ENCODE measurements around the gene ACSF3. TPM values are rescaled to one million over a fixed set of nuclear protein-coding genes. Genes with fewer than 3 reads are reported as not detected.
A peak's percentile ranks its signal among the peaks of the same experiment; 100 is the strongest.

The ACSF3 gene
- 15.5 TPM for total RNA-seq
- long read RNA-seq, full-length matches to known transcripts, result 72 of 82 reads
- long read RNA-seq, partial matches to known transcripts, result 4 of 82 reads
- long read RNA-seq, other reads (novel, unspliced or antisense), result 6 of 82 reads

DNA sequence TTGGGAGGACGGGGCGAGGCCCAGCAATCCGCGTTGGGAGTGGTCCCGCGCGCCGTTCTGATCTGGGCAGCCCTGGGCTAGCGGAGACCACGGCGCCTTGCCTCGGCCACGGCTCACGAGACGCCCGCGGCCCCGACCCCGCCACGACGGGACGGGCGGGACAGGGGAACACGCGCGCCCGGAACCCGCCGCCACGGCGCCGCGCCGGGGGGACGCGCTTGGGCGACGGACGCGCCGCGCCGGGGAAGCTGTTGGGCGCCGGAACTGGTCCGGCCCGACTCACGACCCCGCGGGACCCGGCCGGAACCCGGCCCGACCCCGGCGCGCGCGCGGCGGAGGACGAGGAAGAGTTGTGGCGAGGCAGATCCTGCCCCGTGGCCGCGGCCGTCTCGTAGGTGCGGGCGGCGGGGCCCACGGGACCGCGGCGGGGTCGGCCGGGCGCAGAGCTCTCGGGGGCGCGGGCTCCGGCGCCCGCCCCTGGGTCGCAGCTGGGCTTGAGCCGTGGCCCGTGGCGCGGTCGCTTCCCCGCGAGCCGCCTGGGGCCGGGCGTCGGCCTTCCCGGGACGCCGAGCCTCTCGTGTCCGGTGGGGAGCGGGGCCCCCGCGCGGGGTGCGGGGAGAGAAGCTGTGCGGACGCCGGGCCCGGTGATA, at the start of gene ACSF3:
Gene ACSF3, plus strand, starts transcription at position 251 of the 650 bp plus-strand sequence. CDS start 6,830 bp downstream, outside the sequence.
- DNase-seq (peak; percentile 78), ATAC-seq (ENCODE audit: poor library complexity) (peak; percentile 94)
- intact Hi-C loops (cut with DNase I), result no loop called here

DNA sequence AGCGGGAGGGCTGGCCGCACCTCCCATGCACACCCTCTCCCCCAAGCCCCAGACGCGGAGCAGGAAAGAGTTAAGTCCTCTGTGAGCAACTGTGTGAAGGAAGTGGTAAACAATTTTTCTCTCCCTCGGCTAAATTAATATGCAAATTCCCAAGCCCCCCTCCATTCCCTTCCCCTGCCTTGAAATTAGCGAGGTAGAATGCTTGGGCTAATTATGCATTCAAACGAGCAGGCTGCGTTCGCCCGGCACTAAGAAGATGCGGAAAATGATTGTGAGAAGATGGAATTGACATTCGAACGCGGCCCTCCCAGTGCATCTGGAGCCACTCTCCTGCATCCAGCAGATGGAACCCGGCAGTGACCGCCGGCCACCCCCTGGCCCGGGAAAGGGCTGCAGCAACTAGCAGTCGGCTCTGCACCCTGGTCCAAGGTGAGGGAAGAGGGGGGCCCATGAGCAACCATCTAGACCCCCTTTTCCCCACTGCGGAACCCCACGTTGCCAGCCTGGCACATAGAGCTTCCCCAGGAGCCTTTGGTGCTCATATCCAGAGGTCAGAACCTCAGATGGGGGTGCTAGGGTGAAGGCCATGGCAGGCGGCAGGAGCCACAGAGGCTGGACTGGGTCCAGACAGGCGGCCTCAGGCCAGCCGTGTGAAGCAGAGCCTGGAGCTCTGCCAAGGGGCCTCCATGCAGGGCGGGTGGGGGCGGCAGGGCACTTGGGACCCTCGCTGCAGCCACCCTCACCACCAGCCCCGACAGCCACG, 49.1 kb upstream of the ACSF3 start:
- peak; percentile 26 for DNase-seq
- no peak for ATAC-seq (ENCODE audit: poor library complexity)
- intact Hi-C loops (cut with DNase I), result no loop called here

DNA sequence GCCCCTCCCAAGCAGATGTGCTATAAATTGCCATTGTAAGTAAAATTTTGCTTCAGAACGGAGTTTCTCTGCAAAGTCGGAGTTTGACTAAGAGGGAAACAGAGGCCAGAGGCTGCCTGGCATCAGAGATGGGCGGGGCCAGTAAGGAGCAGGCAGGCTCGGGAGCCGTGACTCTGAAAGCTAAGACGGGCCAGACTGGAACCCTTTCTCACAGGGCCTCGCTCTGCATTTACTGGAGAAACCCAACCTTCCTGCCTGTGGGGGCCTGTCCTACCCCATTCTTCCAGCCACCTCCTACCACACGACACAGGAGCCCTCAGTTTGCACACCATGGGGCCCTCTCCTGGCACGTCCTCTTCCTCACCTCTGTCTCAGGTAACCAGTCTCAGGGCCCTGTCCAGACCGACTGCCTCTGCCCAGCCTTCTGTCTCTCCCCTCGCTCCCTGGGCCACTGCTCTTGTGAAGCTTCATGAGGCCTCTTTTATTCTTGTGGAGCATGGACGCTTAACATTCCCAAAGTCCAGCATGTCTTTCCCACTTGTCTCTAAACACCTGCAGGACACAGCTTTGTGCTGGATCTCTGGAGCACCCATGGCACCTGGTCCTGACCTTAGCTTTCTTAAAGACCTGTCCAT, 48.4 kb upstream of the ACSF3 start:
- intact Hi-C loops (cut with DNase I), result no loop called here
- ATAC-seq (ENCODE audit: poor library complexity), result no peak
- peak; percentile 3 for DNase-seq

DNA sequence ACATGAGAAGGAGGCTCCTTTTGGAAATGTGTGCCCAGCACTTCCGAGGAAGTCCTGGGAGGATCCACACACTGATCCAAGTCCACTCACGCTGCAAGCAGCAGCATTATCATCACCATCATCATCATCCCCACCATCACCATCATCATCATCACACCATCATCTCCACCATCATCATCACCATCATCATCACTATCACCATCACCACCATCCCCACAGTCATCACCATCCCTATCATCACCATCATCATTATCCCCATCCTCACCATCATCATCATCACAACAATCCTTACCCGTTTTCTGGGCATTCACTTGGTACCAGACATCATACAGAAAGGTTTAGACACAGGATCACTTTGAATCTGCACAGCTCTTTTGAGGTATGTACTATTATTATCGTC, 47.8 kb upstream of the ACSF3 start:
- ATAC-seq (ENCODE audit: poor library complexity) (no peak), DNase-seq (no peak)
- intact Hi-C loops (cut with DNase I), result no loop called here

DNA sequence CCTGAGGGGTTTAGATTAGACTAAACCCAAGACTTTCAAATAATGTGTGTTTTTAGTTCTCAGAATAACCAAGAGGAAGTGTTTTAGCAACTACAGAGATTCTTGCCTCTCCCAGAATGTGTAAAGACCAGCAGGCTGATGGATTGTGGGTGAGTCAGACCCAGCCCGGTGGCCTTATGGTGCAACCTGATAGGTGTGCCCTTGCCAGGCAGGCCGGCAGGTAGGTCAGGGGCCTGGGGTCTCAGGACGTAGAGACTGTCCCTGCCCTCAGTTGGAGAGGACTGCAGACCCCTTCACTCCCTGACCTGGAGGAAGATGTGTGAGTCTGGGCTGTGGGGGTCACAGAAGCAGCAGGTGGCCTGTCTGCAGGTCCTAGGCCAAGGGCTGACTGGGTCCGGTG, 47.2 kb upstream of the ACSF3 start:
- intact Hi-C loops (cut with DNase I), result no loop called here
- no peak for ATAC-seq (ENCODE audit: poor library complexity)
- peak; percentile 10 for DNase-seq

DNA sequence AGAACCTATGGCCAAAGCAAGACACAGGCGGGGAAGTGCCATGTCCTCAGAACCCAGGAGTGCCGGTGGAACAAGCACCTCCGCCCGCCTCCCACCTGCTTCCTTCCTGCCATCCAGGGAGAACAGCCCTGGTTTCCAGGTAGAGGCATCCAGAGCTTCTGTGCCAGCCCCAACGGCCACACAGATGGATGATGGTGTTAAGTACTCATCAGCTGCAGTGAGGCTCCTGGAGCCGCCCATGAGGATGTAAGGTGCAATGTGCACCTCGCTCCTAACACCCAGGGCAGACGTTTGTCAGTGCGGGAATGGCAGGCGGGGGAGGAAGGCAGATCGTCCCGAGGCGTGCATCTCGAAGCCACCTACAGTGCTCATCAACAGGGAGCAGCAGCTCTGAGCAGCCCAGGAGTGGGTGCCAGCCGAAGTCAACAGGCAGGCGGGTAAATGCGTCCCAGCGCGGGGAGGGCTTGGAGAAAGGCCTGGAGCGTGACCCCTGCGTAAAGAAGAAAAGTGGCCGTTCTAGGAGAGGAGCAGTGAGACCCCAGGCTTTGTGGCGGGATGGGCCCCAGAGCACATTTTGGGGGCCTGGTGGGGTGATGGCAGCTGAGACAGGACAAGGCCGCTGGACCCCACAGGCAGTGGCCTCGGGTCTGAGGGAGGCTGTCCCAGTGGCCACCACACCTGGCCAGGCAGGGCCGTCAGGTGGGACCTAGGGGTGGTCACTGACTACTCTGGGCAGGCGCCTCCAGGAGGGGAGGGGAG, 46.1 kb upstream of the ACSF3 start:
- intact Hi-C loops (cut with DNase I), result no loop called here
- DNase-seq, result peak; percentile 36
- ATAC-seq (ENCODE audit: poor library complexity), result no peak

DNA sequence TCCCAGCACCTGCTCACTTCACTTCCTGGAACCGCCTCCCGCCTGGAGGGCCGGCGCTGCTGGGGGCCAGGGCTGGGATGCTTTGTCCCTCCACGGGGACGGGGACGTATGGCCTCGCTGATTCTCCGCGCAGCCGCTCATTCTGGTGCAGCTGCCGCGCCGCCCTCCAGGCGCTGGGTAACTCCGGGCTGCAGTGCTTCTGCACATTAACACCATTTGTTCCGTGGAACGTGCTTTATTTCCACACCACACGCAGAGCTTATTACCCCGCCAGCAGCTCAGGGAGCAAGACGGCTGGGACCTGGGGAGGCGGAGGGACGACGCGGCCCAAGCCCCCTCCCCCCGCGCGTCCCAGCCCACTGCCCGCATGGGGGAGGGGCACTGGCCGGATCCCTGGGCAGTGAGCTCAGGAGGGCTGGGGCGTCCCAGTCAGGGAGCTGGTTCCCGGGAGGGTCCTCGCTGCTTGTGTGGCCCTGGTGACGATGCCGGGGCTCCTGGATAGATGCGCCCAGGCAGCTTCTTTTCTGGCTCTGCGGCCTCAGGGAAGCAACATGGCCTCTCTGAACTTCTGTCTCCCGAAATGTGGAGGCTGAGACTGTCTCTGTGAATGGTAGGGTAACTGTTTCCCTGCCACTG, 45.4 kb upstream of the ACSF3 start:
- peak; percentile 20 for DNase-seq
- no peak for ATAC-seq (ENCODE audit: poor library complexity)
- intact Hi-C loops (cut with DNase I), result no loop called here

DNA sequence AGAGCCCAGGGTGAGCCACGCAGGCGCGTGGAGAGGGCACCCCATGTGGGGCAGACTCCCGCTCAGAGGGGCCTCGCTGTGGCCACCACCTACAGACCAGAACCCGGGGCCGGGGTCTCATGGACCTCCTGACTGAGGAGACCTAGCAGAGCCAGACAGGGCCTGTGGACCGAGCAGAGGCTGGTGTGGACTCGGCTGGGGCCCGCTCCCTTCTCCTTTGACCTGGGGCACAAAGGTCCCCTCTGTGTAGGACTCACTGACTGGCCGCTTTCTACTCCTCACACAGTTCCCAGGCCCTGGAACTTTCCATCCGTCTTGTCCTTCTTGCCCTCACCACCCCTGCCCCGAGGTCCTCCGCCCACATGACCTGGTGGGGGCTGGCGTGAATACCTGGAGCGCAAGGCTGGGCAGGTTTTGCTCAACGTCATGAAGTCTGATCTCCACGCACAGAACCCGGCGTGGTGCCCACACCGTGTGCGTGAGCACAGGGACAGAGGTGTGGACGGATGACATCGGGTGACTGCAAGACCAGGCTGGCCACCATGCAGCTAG, 44.7 kb upstream of the ACSF3 start:
- intact Hi-C loops (cut with DNase I), result no loop called here
- no peak for ATAC-seq (ENCODE audit: poor library complexity)
- peak; percentile 40 for DNase-seq

DNA sequence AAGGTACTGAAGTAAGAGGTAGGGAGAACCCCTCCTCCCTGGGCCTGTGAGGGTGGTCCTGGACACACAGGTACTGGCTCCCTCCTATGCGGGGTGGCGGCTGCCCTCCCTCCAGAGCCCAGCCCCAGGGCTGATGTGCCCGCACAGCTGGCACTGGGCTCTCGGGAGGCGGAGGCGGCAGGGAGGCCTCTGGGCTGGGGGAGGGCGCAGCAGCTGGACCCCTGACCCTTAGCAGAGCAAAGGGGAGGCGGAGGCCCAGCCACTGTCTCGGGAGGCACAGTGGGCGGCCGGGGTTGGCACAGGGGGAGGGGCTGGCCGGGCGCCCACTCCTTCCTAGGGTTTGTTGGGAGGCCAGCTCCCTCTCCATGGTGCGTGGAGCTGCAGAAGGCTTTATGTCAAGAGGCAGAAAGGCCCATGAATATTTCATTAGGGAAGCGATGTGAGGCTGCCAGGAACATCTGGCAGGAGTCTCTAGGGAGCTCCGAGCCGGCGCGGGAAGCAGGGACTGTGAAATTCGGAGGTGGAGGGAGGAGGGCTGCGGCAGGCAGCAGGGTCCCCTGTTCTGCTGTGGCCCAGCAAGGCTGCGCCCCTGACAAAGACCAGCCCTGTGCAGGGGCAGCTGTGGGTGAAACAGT, 44.1 kb upstream of the ACSF3 start:
- ATAC-seq (ENCODE audit: poor library complexity) (no peak), DNase-seq (peak; percentile 32)
- intact Hi-C loops (cut with DNase I), result no loop called here

DNA sequence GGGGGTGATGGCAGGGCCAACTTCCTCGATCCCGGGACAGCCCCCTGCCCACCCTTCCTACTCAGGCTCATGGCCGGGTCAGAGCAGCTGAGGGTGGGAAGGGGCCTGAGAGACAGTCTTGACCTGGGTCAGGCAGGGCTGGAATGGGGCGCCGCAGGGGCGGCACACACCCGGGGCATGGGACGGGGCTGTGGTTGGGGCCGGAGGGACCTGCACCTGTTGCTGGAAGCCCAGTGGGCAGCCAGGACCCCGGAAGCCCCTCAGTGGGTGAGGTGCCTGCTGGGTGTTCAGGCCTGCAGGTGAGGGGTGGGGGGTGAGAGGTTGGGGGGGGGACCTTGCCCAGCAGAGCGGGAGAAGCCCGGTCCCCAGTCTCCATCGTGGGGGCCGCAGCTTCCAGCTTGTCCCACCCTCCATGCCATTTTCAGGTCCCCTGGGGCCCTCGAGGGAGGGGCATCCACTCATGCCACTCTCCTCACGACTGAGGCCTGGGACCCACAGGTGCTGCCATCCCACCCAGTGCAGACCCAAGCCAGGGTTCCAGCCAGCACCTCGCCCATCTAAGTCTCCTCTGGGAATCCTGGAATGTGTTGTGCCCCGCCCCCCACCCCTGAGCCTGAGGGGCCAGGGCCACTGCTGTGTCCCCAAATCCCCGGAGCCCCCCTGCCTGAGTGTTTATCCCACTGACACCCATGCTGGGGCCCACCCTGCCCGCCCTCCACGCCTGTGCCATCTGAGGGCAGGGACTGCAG, 43.4 kb upstream of the ACSF3 start:
- intact Hi-C loops (cut with DNase I), result no loop called here
- DNase-seq (peak; percentile 33), ATAC-seq (ENCODE audit: poor library complexity) (no peak)

DNA sequence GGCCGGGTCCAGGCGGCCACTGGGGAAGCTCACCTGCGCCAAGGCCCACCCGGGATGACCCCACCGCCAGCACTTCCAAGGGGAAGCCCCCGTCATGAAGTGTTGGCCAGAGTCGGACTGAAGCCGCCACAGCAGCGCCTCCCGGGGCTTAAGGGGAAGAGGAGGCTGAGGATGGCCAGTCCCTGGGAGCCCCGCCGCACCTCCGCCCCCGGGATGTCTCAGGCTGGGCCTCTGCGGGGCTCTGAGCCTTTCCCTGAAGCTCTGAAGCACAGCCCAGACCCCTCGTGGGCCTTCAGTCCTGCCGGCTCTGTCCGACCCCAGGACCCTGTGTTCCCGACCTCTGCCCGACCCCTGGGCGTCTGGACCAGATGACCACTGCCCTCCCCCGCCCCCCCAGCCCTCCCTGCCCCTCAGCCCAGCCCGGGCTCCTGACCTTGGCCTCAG, 42.8 kb upstream of the ACSF3 start:
- intact Hi-C loops (cut with DNase I), result no loop called here
- ATAC-seq (ENCODE audit: poor library complexity) (no peak), DNase-seq (peak; percentile 23)

DNA sequence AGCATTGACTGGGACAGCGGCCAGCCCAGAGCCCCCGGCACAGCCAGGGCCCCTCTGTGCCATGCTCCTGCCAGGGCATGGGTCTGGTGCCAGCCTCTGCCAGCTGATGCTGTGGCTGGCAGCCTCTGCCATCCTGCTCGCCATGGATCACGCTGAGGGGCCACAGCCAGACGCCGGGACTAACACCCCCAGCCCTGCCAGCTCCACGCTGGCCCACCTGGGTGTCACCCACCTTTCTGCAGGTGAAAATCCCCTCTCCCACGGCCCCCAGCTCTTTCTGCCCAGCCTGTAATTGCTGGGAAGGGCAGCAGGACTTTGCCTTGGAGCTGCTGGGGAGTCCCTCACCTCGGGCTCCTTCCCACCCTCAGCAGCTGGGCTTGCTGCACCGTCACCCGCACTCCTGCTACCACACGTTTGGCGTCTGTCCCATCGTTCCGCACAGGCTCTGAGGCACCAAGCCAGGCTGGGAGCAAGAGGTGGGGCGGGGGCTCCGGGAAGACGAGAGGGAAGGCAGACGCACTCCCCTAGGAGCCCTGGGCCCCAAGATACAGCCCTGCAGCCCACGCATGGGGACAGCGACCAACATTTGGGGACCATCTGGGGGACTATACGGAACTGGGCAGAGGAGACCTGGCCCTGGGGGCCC, 42.0 kb upstream of the ACSF3 start:
- intact Hi-C loops (cut with DNase I), result no loop called here
- DNase-seq, result peak; percentile 33
- ATAC-seq (ENCODE audit: poor library complexity), result no peak

DNA sequence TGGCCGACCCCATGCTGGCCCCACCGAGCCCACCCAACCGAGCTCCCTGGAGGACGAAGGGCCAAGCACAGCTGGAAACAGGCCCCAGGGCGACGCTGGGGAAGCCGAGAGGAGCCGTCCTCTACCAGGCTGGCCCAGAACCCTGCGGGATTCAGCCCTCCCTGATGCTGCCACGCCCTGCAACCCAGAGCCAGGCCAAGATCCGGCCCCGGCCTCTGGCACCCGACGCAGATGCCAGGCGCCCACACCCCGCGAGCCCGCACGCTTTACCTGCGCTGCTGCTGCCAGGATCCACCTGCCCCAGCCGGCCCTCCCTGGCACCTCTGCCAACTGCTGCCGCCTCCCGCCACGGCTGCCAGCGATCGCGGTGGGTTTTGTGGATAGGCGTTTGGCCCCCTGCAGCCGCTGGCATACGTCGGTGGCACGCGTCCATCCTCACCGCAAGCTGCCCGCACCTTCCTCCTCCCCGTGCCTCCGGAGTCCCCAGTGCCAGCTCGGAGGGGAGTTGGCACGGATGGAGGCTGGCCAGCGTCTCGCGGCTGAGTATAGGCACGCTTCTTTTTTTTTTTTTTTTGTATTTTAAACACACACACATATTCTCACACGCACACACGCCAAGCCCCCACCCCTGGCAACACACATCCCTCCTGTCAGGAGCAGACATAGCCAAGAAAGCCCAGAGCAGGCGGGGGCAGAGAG, 41.3 kb upstream of the ACSF3 start:
- no peak for ATAC-seq (ENCODE audit: poor library complexity)
- intact Hi-C loops (cut with DNase I), result no loop called here
- no peak for DNase-seq

DNA sequence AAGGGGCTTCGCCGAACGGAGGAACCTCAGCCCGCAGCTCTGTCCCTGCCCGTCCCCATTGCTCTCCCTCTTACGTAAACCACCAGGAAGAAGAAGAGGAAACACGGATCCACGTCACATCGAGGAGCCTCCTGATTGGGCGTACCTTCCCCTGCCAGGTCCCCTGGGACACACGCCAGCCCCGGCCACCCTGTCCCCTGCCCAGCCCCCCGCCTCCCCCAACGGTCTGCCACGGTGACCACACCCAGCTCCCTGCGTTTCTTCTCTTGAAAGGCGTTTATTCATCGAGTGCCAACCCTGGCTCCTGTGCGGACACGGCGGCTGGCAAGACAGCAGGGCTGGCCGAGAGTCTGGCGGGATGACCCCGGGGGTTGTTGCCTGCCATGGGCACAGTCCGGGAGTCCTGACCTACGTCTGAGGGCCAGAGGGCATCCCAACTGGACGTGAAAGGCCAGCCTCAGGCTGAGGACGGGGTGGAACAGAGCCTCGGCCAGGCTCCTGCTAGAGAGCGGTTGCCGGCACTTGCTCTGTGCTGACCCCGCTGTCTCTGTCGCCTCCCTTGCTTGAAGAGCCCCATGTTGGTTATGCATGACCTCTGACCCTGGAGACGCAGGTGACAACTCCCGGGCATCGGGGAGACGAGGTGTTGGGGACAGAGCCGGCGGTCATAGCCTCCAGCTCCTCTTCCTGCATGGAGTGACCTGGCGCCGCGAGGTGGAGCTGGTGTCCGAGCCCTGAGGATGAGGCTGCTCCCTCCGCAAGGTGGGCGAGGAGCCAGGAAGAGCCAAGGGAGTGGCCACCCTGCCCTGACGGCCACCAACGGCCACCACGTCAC, 40.5 kb upstream of the ACSF3 start:
- ATAC-seq (ENCODE audit: poor library complexity) (peak; percentile 46), DNase-seq (no peak)
- intact Hi-C loops (cut with DNase I), result no loop called here

DNA sequence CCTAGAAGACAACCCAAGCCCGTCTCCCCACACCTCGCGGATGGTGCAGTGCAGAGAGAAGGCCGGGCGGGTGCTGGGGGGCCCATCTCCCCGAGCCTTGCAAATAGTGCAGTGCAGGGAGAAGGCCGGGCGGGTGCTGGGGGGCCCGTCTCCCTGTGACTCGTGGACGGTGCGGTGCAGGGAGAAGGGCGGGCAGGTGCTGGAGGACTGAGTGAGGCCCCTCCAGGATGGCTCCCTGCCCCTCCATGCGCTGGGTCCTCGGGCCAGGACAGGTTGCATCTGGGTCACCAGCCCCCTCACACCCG, 40.0 kb upstream of the ACSF3 start:
- DNase-seq (no peak), ATAC-seq (ENCODE audit: poor library complexity) (no peak)
- intact Hi-C loops (cut with DNase I), result no loop called here

All from Right ventricle myocardium superior (tissue), 1 donor.